Gastroesophageal sphincter (tissue), 3 donors: ENCODE data around the gene ARG2.

Source experiments
- EP300 ChIP-seq: sonication (generic); formaldehyde crosslinking; IDR thresholded peaks from one replicate; pipeline ENCODE4 v1.6.1; 2017; ENCODE audit warnings: antibody characterized with exemption, mild to moderate bottlenecking
- TF ChIP-seq, protein P1 (sequence below), 4 experiments: fragments of 200-600 bp in 2 of 4; fragments of 450-650 bp in 2 of 4; sonication (generic) in 1 of 4; IDR thresholded peaks; one replicate each; pipeline ENCODE4 v1.5.1; 2017 to 2019; ENCODE audit warnings: antibody characterized with exemption in 4 of 4, mild to moderate bottlenecking in 2 of 4, moderate library complexity in 2 of 4

DNA sequence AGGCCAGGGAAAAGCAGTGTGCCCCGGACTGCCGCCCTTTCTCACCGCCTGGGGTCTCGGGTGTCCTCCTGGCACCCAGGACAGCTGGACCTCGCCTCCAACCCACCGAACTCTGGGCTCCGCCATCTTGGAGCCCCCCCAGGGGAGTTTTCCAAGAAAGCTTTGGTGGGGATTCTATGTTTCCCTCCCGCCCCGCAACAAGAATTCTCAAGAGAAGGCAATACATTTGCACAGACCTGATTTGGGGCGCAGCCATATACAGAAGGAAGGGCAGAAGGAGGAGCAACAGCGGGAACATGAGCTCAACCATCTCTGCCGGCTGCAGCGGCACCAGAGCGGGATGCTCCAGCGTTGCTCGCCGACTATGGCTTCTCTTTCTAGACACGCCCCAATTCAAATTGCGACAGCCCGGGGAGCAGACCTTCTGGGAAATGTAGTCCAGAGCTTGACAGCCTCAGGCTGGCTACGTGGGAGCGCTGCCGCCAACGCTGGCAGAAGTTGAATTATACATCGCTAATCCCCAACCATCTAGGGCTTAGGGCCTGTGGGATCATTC lies 75.8 kb downstream of the ARG2 start, which contains the start of gene RDH11:
- TF ChIP-seq, protein P1, sequence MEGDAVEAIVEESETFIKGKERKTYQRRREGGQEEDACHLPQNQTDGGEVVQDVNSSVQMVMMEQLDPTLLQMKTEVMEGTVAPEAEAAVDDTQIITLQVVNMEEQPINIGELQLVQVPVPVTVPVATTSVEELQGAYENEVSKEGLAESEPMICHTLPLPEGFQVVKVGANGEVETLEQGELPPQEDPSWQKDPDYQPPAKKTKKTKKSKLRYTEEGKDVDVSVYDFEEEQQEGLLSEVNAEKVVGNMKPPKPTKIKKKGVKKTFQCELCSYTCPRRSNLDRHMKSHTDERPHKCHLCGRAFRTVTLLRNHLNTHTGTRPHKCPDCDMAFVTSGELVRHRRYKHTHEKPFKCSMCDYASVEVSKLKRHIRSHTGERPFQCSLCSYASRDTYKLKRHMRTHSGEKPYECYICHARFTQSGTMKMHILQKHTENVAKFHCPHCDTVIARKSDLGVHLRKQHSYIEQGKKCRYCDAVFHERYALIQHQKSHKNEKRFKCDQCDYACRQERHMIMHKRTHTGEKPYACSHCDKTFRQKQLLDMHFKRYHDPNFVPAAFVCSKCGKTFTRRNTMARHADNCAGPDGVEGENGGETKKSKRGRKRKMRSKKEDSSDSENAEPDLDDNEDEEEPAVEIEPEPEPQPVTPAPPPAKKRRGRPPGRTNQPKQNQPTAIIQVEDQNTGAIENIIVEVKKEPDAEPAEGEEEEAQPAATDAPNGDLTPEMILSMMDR (IDR thresholded peaks at IDR 0.05) = no peak
- no peak for TF ChIP-seq EP300
